Activated T-cell treated with anti-CD3 and anti-CD28 coated beads, Interleukin-2, amount 50 U/mL, for 4 hours (primary cell): ENCODE measurements around the gene VCL. TPM values are rescaled to one million over a fixed set of nuclear protein-coding genes. Genes with fewer than 3 reads are reported as not detected.
"Not testable (repeated sequence)": the region's sequence is repeated elsewhere in the genome, so short reads cannot be mapped to it uniquely, and the experiment has no call there.

ENCODE experiments used
- ATAC-seq, 2 donors: fragments of 200-7000 bp; cut with Tn5 transposase; one replicate each; pipeline ENCODE4 v1.10.0; 2021
- DNase-seq: peaks from one replicate; pipeline ENCODE4 v3.0.0-alpha.2; 2020
- H3K27me3 Mint-ChIP-seq: one replicate; pipeline ENCODE4 v1.8.0; 2021; ENCODE audit warnings: low read depth, mixed read lengths
- H3K36me3 Mint-ChIP-seq: one replicate; pipeline ENCODE4 v1.8.0; 2022; ENCODE audit warnings: mixed read lengths; ENCODE audit not compliant: insufficient read depth
- H3K4me1 Mint-ChIP-seq: one replicate; pipeline ENCODE4 v1.8.0; 2021; ENCODE audit warnings: low read depth, mixed read lengths
- H3K4me3 Mint-ChIP-seq: one replicate; pipeline ENCODE4 v1.8.0; 2021; ENCODE audit warnings: mild to moderate bottlenecking, moderate library complexity, mixed read lengths
- H3K9me3 Mint-ChIP-seq: one replicate; pipeline ENCODE4 v1.8.0; 2021; ENCODE audit warnings: mixed read lengths
- total RNA-seq, 3 donors: library from RNA; stranded (reverse); gene quantifications; one replicate each; pipeline ENCODE4 v1.2.1, GENCODE V29; 2021

VCL gene
- total RNA-seq, 3 donors from 2014 or later = 12.4 to 16.3 (median 14.7) TPM

GRCh38 chr10:74121368-74121767, 123.5 kb downstream of the VCL start:
- peaks cover 2% of the 10 kb centered on the region for H3K4me1 Mint-ChIP-seq
- no peak for DNase-seq
- H3K36me3 Mint-ChIP-seq = peaks cover 46% of the 10 kb centered on the region
- no peak for ATAC-seq
- H3K9me3 Mint-ChIP-seq = no peaks in the 10 kb centered on the region
- no peaks in the 10 kb centered on the region for H3K27me3 Mint-ChIP-seq
- H3K4me3 Mint-ChIP-seq = no peak overlapping the region

- H3K4me1 Mint-ChIP-seq = peaks cover 2% of the 10 kb centered on the region
- DNase-seq (no peak), ATAC-seq (no peak)
- H3K4me3 Mint-ChIP-seq = no peak overlapping the region
- H3K9me3 Mint-ChIP-seq = no peaks in the 10 kb centered on the region
- peaks cover 45% of the 10 kb centered on the region for H3K36me3 Mint-ChIP-seq
- H3K27me3 Mint-ChIP-seq = no peaks in the 10 kb centered on the region
Measured at GRCh38 chr10:74122060-74122459, 124.1 kb downstream of the VCL start.

- ATAC-seq (no peak), DNase-seq (no peak)
- Mint-ChIP-seq H3K4me3 (no peak overlapping the region), H3K4me1 (no peaks in the 10 kb centered on the region), H3K9me3 (no peaks in the 10 kb centered on the region), H3K27me3 (no peaks in the 10 kb centered on the region), H3K36me3 (peaks cover 43% of the 10 kb centered on the region)
Measured at GRCh38 chr10:74123081-74123480, 125.2 kb downstream of the VCL start.

- Mint-ChIP-seq H3K4me3 (no peak overlapping the region), H3K4me1 (no peaks in the 10 kb centered on the region), H3K36me3 (peaks cover 29% of the 10 kb centered on the region), H3K9me3 (no peaks in the 10 kb centered on the region), H3K27me3 (no peaks in the 10 kb centered on the region)
- DNase-seq = no peak
- ATAC-seq = no peak
Measured at GRCh38 chr10:74133923-74134820, 136.3 kb downstream of the VCL start.

DNA sequence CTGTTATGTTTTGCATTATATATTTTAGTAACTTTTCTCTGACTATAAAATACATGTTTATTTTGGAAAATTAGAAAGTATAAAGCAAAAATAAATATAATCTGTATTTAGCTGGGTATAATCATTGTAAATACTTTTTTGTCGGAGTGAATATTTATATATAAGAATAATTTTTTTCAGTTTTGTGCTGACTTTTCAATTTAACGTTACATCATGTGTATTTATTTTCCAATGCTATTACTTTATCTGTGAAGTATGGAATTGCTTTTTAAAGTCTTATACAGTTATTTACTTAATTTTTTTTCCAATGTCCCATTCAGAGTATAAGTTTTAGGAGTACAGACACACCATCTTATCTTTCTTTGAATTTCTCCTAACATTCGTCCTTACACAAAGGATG, 137.5 kb downstream of the VCL start:
- DNase-seq (no peak), ATAC-seq (no peak)
- H3K36me3 Mint-ChIP-seq = peaks cover 25% of the 10 kb centered on the region
- no peak overlapping the region for H3K4me3 Mint-ChIP-seq
- H3K4me1 Mint-ChIP-seq = no peaks in the 10 kb centered on the region
- no peaks in the 10 kb centered on the region for H3K27me3 Mint-ChIP-seq
- no peaks in the 10 kb centered on the region for H3K9me3 Mint-ChIP-seq

- H3K9me3 Mint-ChIP-seq = no peaks in the 10 kb centered on the region
- ATAC-seq (no peak), DNase-seq (no peak)
- no peaks in the 10 kb centered on the region for H3K27me3 Mint-ChIP-seq
- H3K4me1 Mint-ChIP-seq = peaks cover 4% of the 10 kb centered on the region
- H3K4me3 Mint-ChIP-seq = no peak overlapping the region
- peaks cover 24% of the 10 kb centered on the region for H3K36me3 Mint-ChIP-seq
Measured at GRCh38 chr10:74137992-74138391, 140.1 kb downstream of the VCL start.

- H3K36me3 Mint-ChIP-seq = peaks cover 24% of the 10 kb centered on the region
- DNase-seq, ATAC-seq, H3K9me3 Mint-ChIP-seq, H3K4me3 Mint-ChIP-seq, H3K27me3 Mint-ChIP-seq, H3K4me1 Mint-ChIP-seq: not testable (repeated sequence)
Measured at GRCh38 chr10:74138596-74138995, 140.7 kb downstream of the VCL start.

GRCh38 chr10:74139981-74140380, 142.1 kb downstream of the VCL start:
- H3K4me3 Mint-ChIP-seq = no peak overlapping the region
- no peaks in the 10 kb centered on the region for H3K27me3 Mint-ChIP-seq
- peaks cover 5% of the 10 kb centered on the region for H3K4me1 Mint-ChIP-seq
- ATAC-seq = no peak
- no peaks in the 10 kb centered on the region for H3K9me3 Mint-ChIP-seq
- H3K36me3 Mint-ChIP-seq = peaks cover 17% of the 10 kb centered on the region
- DNase-seq = no peak

- Mint-ChIP-seq H3K4me3 (no peak overlapping the region), H3K36me3 (peaks cover 17% of the 10 kb centered on the region), H3K27me3 (no peaks in the 10 kb centered on the region), H3K9me3 (no peaks in the 10 kb centered on the region), H3K4me1 (peaks cover 9% of the 10 kb centered on the region)
- ATAC-seq (no peak), DNase-seq (no peak)
Measured at GRCh38 chr10:74140553-74140952, 142.6 kb downstream of the VCL start.

DNA sequence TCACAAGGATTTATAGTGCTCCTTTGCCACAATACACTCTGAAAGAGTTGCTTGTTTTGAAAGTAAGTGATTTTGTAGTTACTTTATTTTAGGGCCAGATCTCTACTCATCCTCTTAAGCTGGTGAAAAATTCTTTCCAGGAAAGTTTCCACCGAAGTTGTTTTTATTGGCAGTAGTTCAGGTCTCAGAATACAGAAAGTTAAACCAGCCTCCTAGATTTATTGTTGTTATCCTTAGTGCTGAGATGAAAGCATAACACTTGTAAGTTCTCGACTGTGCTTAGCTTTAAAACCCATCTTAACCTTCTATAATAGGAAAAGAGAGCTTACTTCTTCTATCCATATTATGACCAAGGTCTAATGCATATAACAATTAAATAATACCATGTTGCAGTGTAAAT, 147.2 kb downstream of the VCL start:
- Mint-ChIP-seq H3K4me1 (peaks cover 32% of the 10 kb centered on the region), H3K4me3 (no peak overlapping the region), H3K36me3 (peaks cover 13% of the 10 kb centered on the region), H3K9me3 (no peaks in the 10 kb centered on the region), H3K27me3 (no peaks in the 10 kb centered on the region)
- no peak for ATAC-seq
- DNase-seq = no peak

GRCh38 chr10:74146980-74147379, 149.1 kb downstream of the VCL start:
- Mint-ChIP-seq H3K36me3 (peaks cover 13% of the 10 kb centered on the region), H3K4me1 (peaks cover 30% of the 10 kb centered on the region)
- not testable (repeated sequence) for H3K9me3 Mint-ChIP-seq, H3K4me3 Mint-ChIP-seq, H3K27me3 Mint-ChIP-seq, DNase-seq, ATAC-seq

DNA sequence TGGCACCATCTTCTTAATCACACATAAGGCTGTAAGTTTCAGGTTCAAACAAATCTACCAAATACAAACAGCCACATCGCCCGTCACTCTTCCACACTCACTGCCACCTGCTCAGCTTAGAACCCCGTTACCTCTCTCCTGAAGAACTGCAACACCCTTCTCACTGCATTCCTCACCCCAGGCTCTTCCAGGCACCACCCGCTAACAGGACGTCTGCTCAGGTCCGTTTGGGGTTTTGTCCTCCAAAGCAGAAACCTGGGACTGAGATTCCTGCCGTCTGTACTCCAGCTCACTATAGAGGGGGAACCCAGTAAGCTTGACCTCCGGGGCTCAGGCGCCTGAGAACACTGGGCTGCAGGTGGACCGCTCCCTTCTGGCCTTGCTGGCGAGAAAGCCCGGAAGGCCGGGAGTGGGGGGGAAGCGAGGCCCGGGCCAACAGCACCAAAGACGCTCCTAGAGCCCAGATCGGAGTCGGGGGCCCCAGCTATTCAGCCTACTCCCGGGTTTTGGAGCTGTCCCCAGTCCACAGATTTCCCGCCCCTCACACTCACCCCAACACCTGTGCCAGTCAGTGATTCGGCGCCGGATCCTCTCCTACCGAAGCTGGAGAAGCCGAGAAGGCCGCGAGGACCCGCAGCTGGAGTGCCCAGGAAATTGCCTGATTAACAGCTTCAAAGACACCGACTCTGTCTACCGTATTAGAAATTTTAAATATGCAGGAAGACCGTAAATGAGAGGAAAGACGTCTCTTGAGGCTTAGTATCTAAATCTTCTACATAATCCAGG, 152.5 kb downstream of the VCL start, which contains the start of gene AP3M1:
Gene AP3M1, minus strand, starts transcription at position 625 of the 786 bp plus-strand sequence. CDS start 12,449 bp downstream, outside the sequence.
- ATAC-seq (peak; percentile 71 to 74), DNase-seq (peak; percentile 74)
- Mint-ChIP-seq H3K4me1 (peaks cover 45% of the 10 kb centered on the region), H3K9me3 (no peaks in the 10 kb centered on the region), H3K36me3 (peaks cover 18% of the 10 kb centered on the region), H3K27me3 (no peaks in the 10 kb centered on the region), H3K4me3 (no peak within 1 kb of the TSS)

GRCh38 chr10:74150990-74151878, 153.3 kb downstream of the VCL start, which contains the start of gene ADK:
ADK (plus strand) TSS chr10:74151221; CDS start chr10:74151279, 58 bp downstream.
- DNase-seq (peak; percentile 100), ATAC-seq (peak; percentile 94 to 95)
- Mint-ChIP-seq H3K4me3 (no peak within 1 kb of the TSS), H3K4me1 (peaks cover 39% of the 10 kb centered on the region), H3K36me3 (peaks cover 14% of the 10 kb centered on the region), H3K27me3 (no peaks in the 10 kb centered on the region), H3K9me3 (no peaks in the 10 kb centered on the region)
